HG03139 (cell line): Measurements from ENCODE around the gene CEP76.
"Not testable (repeated sequence)": the region's sequence is repeated elsewhere in the genome, so short reads cannot be mapped to it uniquely, and the experiment has no call there.

Source experiments
- ATAC-seq: cut with Tn5 transposase; IDR thresholded peaks from one replicate; pipeline ENCODE4 v1.9.1; 2021; ENCODE audit not compliant: unreplicated experiment

The CEP76 gene

GRCh38 chr18:12645254-12645653 is 57.3 kb downstream of the CEP76 start:
- ATAC-seq: no peak

DNA sequence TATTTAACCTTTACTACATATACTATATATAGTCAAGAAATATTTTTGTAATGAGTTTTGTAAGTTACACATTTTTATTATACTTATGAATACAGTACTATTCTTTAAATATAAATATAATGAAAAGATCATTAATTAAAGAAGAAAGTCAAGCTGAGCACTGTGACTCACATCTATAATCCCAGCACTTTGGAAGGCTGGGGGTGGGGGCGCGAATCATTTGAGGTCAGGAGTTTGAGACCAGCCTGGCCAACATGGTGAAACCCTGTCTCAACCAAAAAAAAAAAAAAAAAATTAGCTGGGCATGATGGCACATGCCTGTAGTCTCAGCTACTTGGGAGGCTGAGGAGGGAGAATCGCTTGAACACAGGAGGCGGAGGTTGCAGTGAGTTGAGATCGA is 58.8 kb downstream of the CEP76 start:
- not testable (repeated sequence) for ATAC-seq

DNA sequence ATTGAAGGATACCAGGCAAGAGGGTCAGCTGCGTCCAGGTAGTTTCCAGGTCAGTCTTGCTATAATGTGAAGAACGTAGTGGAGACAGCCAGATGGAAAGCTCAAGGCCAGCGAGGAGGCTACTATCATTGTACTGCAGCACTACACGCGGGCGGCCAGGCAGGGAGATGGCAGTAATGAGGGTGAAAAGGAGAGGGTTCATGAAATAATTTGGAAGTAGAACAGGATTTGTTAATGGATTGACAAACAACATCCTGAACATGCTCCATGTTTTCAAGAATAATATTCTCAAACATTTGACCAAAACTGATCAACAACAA is 61.7 kb downstream of the CEP76 start:
- ATAC-seq: no peak

GRCh38 chr18:12639990-12640880 is 62.3 kb downstream of the CEP76 start:
- no peak for ATAC-seq

- no peak for ATAC-seq
Observed at GRCh38 chr18:12638644-12639124, 63.8 kb downstream of the CEP76 start.

GRCh38 chr18:12637901-12638643 is 64.5 kb downstream of the CEP76 start:
- ATAC-seq: no peak

- ATAC-seq: no peak
Observed at GRCh38 chr18:12637393-12637792, 65.1 kb downstream of the CEP76 start.

- ATAC-seq: no peak
Observed at GRCh38 chr18:12631831-12632477, 70.6 kb downstream of the CEP76 start.

GRCh38 chr18:12630136-12630535 is 72.4 kb downstream of the CEP76 start:
- no peak for ATAC-seq

DNA sequence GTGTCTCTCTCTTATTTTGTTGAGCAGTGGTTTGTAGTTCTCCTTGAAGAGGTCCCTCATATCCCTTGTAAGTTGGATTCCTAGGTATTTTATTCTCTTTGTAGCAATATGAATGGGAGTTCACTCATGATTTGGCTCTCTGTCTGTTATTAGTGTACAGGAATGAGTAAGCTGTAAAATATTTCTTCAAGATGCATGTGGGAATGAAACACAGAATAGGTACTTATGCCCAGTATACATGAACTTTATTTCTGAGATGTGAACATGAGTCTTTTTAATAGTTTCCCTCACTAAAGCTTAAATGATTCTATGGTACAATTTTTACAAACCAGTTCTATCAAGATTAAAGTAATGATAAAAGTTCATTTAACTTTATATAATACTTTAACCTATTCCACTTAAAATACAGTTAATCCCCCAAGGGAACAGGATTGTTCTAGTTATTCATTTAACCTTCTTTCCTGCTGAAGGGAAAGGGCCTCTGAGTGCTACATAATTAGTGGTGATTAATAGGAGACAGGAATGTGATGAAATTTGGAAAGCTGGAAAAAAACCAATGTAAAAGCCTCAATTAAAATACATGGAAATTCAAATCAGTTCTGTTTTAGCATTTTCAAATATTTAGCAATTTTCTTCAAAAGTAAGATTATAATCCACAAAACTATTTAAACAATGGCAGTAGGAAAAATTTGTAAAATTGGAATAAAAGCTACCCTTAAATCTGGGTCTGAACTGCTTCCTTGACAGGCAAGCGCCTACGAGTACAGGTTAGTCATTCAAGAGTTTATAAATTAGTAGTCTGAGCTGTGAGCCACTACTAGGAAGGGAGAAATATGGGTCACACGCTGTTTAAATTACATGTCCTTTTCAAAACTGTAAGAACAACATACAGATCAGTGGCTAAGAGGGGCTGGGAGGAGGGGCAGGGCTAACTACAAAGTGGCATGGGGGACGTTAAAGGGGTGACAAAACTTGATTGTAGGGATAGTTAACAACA is 73.5 kb downstream of the CEP76 start:
- ATAC-seq: no peak

DNA sequence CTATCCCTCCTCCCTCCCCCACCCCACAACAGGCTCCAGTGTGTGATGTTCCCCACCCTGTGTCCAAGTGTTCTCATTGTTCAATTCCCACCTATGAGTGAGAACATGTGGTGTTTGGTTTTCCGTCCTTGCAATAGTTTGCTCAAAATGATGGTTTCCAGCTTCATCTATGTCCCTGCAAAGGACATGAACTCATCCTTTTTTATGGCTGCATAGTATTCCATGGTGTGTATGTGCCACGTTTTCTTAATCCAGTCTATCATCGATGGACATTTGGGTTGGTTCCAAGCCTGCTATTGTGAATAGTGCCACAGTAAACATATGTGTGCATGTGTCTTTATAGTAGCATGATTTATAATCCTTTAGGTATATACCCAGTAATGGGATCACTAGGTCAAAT is 75.3 kb downstream of the CEP76 start:
- not testable (repeated sequence) for ATAC-seq

DNA sequence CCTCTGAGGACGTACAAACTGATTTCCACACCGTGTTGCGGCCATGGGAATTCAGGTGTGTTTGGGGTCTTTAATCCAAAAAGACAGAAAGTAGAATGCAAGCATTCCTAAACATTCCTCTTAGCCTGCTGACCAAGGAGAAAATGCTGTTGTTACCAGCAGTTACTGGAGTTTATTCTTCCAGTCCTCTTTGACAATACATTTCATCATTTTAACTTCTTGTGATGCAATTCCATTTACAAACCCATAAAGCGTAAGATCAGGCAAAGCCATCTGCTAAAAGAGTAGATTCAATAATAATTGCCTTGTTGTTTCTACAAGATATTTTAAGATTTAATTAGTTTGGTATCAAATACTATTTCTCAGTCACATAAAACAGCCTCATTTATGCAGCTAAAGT is 77.3 kb downstream of the CEP76 start:
- no peak for ATAC-seq
